Epidermal melanocyte (primary cell): Measurements from ENCODE around the gene GPR152.
"Not testable (repeated sequence)": the region's sequence is repeated elsewhere in the genome, so short reads cannot be mapped to it uniquely, and the experiment has no call there.

Source experiments
- DNase-seq: peaks from one replicate; pipeline ENCODE4 v3.0.0; 2011; ENCODE audit warnings: low spot score; ENCODE audit not compliant: insufficient read length

Gene GPR152

DNA sequence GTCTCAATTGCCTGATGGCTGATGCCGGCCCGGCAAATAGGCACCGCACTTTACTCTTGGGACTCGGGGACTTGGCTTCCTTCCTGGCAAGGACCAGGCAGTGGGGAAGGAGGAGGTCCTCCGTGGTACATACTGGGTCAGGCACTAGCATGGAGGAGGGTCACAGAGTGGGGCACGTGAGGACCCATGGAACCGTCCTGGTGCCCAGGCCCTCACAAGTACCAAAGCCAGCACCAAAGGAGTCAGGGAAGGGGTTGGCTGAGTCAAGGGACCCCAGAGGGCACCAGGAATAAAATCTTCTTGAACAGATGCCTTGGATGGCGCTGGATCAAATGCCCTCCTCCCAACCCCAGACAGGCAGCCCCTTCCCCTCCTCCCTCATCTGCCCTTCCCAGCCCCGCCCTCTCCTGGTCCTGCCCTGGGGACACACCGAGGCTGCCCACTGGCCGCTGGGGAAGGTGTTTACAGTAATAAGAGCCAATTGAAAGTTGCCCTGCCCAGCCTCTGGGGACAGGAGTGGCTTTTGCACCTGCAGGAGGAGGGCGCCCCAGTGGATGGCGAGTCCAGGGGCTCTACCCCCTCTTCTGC lies 42.7 kb downstream of the GPR152 start:
- DNase-seq: no peak

DNA sequence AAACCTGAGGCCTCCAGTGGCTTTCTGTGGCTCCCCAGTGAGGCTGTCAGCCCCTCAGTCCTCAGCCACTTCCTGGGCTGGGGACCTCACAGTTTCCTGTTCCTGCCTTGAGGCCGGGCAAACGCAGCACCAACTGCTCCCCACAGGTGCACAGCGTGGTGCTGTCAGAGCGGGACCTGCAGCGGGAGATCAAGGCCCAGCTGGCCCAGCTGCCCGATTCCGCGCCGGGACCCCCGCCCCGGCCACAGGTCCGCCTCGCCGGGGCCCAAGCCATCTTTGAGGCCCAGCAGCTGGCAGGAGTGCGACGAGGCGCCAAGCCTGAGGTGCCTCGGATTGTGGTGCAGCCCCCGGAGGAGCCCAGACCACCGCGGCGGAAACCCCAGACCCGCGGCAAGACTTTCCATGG lies 43.3 kb downstream of the GPR152 start:
- DNase-seq: no peak

DNA sequence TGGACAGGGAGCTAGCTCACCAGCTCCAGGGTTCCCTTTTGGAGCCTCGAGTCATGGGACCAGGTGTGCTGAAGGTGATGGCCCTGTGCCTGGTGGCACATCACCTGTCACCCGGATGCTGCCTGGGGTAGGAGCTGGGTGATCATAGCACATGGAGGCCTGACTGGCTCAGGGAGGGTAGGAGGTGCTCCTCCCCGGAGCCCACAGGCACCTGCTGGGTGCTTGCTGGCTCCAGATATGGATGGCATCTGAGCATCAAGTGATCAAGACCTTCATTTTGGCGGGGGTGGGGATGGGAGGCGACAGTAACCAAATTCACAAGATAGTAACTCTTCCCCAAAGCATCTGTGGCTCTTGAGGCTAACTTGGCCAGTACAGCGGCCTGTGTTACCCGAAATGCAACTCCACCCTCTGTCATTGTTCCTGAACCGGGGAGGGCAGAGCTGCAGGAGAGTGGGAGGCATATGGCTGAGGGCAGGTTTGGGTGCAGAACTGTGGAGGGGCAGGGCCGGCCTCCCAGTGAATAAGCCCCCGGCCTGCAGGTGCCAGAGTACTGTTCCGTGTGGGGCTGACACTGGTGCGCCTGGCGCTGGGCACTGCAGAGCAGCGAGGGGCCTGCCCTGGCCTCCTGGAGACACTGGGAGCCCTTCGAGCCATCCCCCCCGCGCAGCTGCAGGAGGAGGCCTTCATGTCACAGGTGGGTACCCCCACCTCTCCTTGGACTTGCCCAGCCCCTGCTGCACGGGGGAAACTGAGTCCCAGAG lies 43.9 kb downstream of the GPR152 start:
- DNase-seq: no peak

DNA sequence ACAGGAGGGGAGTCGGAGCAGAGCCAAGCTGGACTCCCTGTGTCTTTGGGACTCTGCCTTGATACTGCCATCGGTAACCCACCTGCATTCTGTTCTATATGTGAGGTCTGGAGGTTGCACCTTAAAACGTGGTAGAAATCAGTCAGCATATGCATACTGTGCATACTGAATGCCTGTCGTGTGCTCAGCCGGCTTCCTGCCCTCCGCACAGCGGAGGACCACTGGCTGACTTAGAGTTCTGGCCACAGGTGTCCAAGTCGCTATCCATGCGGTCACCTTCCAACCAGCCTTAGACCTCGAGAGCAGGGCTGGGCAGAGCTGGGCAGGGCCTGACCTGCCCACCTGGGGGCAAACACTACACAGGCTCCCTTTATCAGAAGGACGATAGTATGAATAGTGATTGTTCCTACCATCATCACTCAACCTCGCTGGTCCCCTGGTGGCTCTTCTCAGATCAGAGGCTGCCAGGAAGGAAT lies 44.8 kb downstream of the GPR152 start:
- no peak for DNase-seq

DNA sequence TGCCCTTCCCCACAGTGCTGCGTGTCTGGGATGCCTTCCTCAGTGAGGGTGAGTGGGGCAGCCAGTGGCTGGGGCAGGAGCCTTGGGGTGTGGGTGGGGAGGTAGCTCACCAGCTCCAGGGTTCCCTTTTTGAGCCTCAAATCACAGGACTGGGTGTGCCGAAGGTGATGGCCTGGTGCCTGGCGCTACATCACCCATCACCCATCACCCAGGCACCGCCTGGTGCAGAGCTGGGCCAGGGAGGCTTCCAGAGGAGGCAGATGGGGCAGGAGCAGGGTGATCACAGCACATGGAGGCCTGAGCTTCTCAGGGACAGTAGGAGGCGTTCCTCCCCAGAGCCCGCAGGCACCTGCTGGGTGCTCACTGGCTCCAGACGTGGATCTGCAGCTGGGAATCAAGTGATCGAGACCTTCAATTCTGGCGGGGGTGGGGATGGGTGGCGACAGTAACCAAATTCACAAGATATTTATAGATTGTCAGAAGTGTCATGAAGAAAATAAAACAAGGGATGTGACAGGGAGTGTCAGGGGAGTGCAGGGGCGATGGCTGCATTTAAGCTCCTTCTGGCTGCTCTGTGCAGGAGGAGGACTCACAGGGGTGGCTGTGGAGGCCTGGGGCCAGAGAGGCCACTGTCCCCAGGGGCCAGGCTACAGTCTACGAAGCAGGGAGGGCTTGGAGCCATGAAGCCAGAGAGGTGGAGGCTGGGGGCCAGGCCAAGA lies 45.4 kb downstream of the GPR152 start:
- no peak for DNase-seq

- no peak for DNase-seq
Measured at GRCh38 chr11:67406420-67406968, 46.0 kb downstream of the GPR152 start.

DNA sequence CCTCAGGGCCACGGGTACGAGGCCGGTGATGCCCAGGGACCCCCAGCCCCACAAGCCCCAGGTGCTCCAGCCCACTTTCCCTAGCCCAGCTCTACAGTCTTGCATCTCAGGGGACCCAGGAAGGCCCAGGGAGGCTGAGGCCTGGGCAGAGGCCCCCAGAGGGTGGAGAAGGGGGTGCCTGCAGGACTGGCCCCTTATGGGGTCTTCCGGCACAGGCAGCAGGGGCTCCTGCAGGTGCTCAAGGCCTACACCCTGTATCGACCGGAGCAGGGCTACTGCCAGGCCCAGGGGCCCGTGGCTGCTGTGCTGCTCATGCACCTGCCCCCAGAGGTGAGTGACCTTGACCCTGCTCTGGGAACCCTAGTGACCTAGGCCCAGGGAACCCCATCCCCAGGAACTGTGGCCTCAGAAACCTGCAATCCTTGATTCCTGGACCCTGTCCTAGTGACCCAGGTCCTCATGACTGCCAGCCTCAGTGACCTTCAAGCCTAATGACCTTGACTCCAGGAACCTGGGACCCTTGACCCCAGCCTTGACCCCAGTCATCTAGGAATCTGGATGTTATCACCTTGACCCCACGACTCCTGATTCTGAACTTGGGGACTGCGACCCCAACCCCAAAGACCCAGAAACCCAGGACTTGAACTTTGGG lies 46.7 kb downstream of the GPR152 start:
- DNase-seq: no peak

DNA sequence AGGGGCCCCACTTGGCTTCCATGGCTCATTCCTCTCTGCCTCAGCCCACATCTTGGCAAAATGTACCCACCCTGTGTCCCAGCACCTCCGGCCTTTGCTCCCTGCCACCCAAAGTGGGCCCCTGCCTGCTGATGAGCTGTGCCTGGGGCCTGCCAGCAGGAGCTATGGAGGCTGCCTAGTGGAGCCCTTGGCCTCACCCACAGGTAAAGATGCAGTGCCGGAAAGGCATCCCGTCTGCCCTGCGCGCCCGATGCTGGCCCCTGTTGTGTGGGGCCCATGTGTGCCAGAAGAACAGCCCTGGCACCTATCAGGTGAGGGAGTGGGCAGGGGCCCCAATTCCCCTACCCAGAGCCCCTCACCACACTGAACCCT lies 47.3 kb downstream of the GPR152 start:
- no peak for DNase-seq

- no peak for DNase-seq
Measured at GRCh38 chr11:67404515-67405195, 47.9 kb downstream of the GPR152 start.

GRCh38 chr11:67403085-67403484 lies 49.4 kb downstream of the GPR152 start:
- not testable (repeated sequence) for DNase-seq

DNA sequence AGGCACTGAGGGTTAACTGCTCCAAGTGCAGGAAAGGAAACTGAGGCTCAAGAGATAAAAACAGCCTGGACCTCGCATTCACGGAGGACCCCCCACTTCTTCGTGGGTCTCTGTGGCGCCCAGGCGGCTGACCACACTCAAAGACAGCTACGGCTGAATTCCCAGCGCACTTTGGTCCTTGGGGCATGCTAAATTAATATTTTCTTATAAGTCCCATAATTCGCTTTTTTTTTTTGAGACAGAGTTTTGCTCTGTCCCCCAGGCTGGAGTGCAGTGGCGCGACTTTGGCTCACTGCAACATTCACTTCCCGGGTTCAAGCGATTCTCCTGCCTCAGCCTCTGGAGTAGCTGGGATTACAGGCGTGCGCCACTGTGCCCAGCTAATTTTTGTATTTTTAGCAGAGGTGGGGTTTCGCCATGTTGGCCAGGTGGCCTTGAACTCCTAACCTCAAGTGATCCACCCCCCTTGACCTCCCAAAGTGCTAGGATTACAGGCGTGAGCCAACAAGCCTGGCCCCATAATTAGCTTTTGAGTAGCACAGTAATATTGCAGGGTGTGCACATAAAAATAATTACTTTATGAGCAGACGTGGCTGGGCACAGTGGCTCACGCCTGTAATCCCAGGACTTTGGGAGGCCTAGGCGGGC lies 50.2 kb downstream of the GPR152 start:
- DNase-seq: not testable (repeated sequence)

DNA sequence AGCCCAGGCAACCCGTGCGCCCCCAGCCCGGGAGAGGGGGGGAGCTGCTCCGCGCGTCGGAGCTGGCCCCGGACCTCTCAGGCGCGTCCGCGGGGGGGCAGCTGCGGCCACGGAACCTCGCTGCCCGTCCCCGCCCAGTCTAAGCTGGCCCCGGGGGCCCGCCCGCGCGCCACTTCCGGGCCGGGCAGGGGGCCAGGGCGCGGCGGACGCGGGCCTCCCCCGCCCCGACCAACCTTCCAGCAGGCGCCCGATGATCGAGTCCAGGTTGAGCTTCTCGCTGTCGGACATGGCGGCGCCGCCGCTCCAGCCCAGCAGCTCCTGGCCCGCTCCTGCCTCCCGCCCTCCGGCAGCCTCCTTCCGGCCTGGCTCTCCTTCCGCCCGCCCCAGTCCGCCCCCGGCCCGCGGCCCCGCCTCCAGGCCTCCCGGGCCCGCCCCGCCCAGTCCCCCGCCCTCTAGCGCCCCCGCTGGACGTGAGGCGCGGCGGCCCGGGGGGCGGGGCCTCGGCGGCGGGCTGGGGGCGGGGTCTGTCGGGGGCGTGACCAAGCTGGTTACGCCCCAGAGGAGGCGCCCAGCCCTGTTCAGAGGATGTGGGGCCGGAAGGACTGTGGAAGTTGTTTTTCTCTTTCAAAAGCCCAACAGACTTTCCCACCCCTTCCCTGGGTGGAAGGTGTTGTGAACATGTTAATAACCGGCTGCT lies 50.9 kb downstream of the GPR152 start, which contains the start of gene PPP1CA:
Gene PPP1CA, minus strand, starts transcription at position 364 of the 697 bp plus-strand sequence. Its CDS starts 76 bp downstream, at position 288.
- DNase-seq: peak; percentile 98
